HEK293 (cell line): ENCODE results near the gene UPB1.

Experiments
- CTCF ChIA-PET: fragments of 350-600 bp; formaldehyde crosslinking; extraction: SDS; loops from one replicate; lab custom pipeline; 2021; ENCODE audit warnings: antibody characterized with exemption; lab: Yijun Ruan, JAX
- POLR2A ChIA-PET: fragments of 300-600 bp; formaldehyde crosslinking; extraction: SDS; loops from one replicate; lab custom pipeline; 2020; ENCODE audit warnings: antibody characterized with exemption, inconsistent platforms; lab: Yijun Ruan, JAX
- H3K27ac ChIP-seq: fragments of 200-500 bp; sonication (Bioruptor generic); 2 replicates; pipeline ENCODE4 v1.5.1; 2014; ENCODE audit warnings: low read depth, low read length, control low read depth, inconsistent platforms; ENCODE audit errors: extremely low read depth
- H3K36me3 ChIP-seq, 2 experiments: fragments of 200-500 bp in 1 of 2; sonication (Bioruptor generic) in 1 of 2; 1 replicate in 1 of 2; 2 replicates in 1 of 2; pipeline ENCODE4 v1.5.1; 2014 to 2017; ENCODE audit warnings: inconsistent platforms in 2 of 2, low read length in 2 of 2; ENCODE audit not compliant: control insufficient read depth in 2 of 2, insufficient read depth in 1 of 2
- H3K4me1 ChIP-seq: fragments of 200-500 bp; sonication (Bioruptor generic); 2 replicates; pipeline ENCODE4 v1.5.1; 2014; ENCODE audit warnings: mild to moderate bottlenecking, low read length, inconsistent platforms; ENCODE audit not compliant: control insufficient read depth, insufficient read depth
- H3K4me3 ChIP-seq: 2 replicates; pipeline ENCODE4 v1.5.1; 2011; ENCODE audit warnings: low read depth, mild to moderate bottlenecking, control low read depth, low read length, moderate library complexity
- H3K9me3 ChIP-seq: fragments of 200-500 bp; sonication (Bioruptor generic); 2 replicates; pipeline ENCODE4 v1.5.1; 2014; ENCODE audit warnings: low read depth, low read length, inconsistent platforms; ENCODE audit not compliant: control insufficient read depth, insufficient read depth
- ELK4 ChIP-seq: IDR thresholded peaks from 2 replicates; pipeline ENCODE4 v1.6.1; 2011; ENCODE audit warnings: mild to moderate bottlenecking, low read depth, low read length, borderline replicate concordance
- GLIS2 ChIP-seq: fragments of 450-650 bp; formaldehyde crosslinking; IDR thresholded peaks from 2 replicates; pipeline ENCODE4 v1.5.1; 2016; ENCODE audit warnings: missing biosample characterization, missing genetic modification characterization
- KLF17 ChIP-seq: fragments of 450-650 bp; formaldehyde crosslinking; IDR thresholded peaks from 2 replicates; pipeline ENCODE4 v1.5.1; 2016; ENCODE audit warnings: missing biosample characterization, missing genetic modification characterization
- PRDM1 ChIP-seq: fragments of 450-650 bp; formaldehyde crosslinking; IDR thresholded peaks from 2 replicates; pipeline ENCODE4; 2016; ENCODE audit warnings: missing biosample characterization, missing genetic modification characterization
- PRDM4 ChIP-seq: fragments of 450-650 bp; formaldehyde crosslinking; IDR thresholded peaks from 2 replicates; pipeline ENCODE4 v1.5.1; 2017; ENCODE audit warnings: missing biosample characterization, missing genetic modification characterization
- ZBTB44 ChIP-seq: fragments of 450-650 bp; IDR thresholded peaks from 2 replicates; pipeline ENCODE4 v1.5.1; 2018; ENCODE audit warnings: missing biosample characterization, mild to moderate bottlenecking, missing genetic modification characterization
- ZBTB7A ChIP-seq: fragments of 450-650 bp; formaldehyde crosslinking; IDR thresholded peaks from 2 replicates; pipeline ENCODE4 v1.5.1; 2016; ENCODE audit warnings: low read depth, missing biosample characterization, missing genetic modification characterization
- ZNF132 ChIP-seq: fragments of 450-650 bp; formaldehyde crosslinking; IDR thresholded peaks from 2 replicates; pipeline ENCODE4 v1.5.1; 2017; ENCODE audit warnings: missing biosample characterization, missing genetic modification characterization, borderline replicate concordance
- ZNF133 ChIP-seq: fragments of 450-650 bp; formaldehyde crosslinking; IDR thresholded peaks from 2 replicates; pipeline ENCODE4 v1.5.1; 2016; ENCODE audit warnings: missing biosample characterization, missing genetic modification characterization
- ZNF280D ChIP-seq: fragments of 450-650 bp; formaldehyde crosslinking; IDR thresholded peaks from 2 replicates; pipeline ENCODE4 v1.5.1; 2016; ENCODE audit warnings: missing biosample characterization, missing genetic modification characterization
- ZNF292 ChIP-seq: fragments of 450-650 bp; formaldehyde crosslinking; IDR thresholded peaks from 2 replicates; pipeline ENCODE4 v1.5.1; 2016; ENCODE audit warnings: low read depth, missing biosample characterization, missing genetic modification characterization, borderline replicate concordance
- ZNF473 ChIP-seq: fragments of 450-650 bp; formaldehyde crosslinking; IDR thresholded peaks from 2 replicates; pipeline ENCODE4 v1.5.1; 2017; ENCODE audit warnings: missing biosample characterization, missing genetic modification characterization
- ZNF529 ChIP-seq: fragments of 450-650 bp; formaldehyde crosslinking; IDR thresholded peaks from 2 replicates; pipeline ENCODE4 v1.5.1; 2017; ENCODE audit warnings: missing genetic modification characterization, missing biosample characterization; ENCODE audit not compliant: insufficient replicate concordance
- ZNF701 ChIP-seq: fragments of 450-650 bp; formaldehyde crosslinking; IDR thresholded peaks from 2 replicates; pipeline ENCODE4 v1.5.1; 2016; ENCODE audit warnings: missing biosample characterization, missing genetic modification characterization
- ZNF791 ChIP-seq: fragments of 450-650 bp; formaldehyde crosslinking; IDR thresholded peaks from 2 replicates; pipeline ENCODE4 v1.5.1; 2016; ENCODE audit warnings: missing biosample characterization, missing genetic modification characterization
- ZNF830 ChIP-seq: fragments of 450-650 bp; IDR thresholded peaks from 2 replicates; pipeline ENCODE4 v1.5.0; 2018; ENCODE audit warnings: missing biosample characterization, missing genetic modification characterization, low read depth, mild to moderate bottlenecking, moderate library complexity
- ZSCAN30 ChIP-seq: fragments of 450-650 bp; IDR thresholded peaks from 2 replicates; pipeline ENCODE4 v1.5.1; 2018; ENCODE audit warnings: missing biosample characterization, mild to moderate bottlenecking, missing genetic modification characterization, moderate library complexity
- ZXDB ChIP-seq: fragments of 450-650 bp; formaldehyde crosslinking; IDR thresholded peaks from 2 replicates; pipeline ENCODE4 v1.5.1; 2016; ENCODE audit warnings: missing biosample characterization, missing genetic modification characterization

Gene UPB1

GRCh38 chr22:24503137-24503842 lies 8.2 kb downstream of the UPB1 start (continued):
- TF ChIP-seq ZNF280D (no peak), ELK4 (no peak), PRDM1 (0 out of 2 replicates have a peak, but pooled peaks have one; percentile 6), PRDM4 (tag by site-specific recombination) (no peak)

- no peaks in the 10 kb centered on the region for H3K36me3 ChIP-seq
- ChIA-PET CTCF (interaction anchor here (0.7 to 6.7 kb wide), 16 partner anchors 12 to 176 kb away, joined by 3 to 99 read pairs (median 4); no protein-coding TSS in a partner anchor), POLR2A (no interaction called here)
- H3K4me3 ChIP-seq, result no peak overlapping the region
- peaks cover 12% of the 10 kb centered on the region for H3K4me1 ChIP-seq
- TF ChIP-seq ZNF473 (tag by site-specific recombination), result no peak
- no peak for TF ChIP-seq ZBTB44 (tag by site-specific recombination)
- TF ChIP-seq GLIS2, result no peak
- TF ChIP-seq ZBTB7A (tag by site-specific recombination), result no peak
- no peak for TF ChIP-seq KLF17 (tag by site-specific recombination)
- no peak for TF ChIP-seq ZXDB (tag by site-specific recombination)
- no peak for TF ChIP-seq ZNF132 (tag by site-specific recombination)
- TF ChIP-seq ZNF292 (tag by site-specific recombination), result no peak
- TF ChIP-seq ZNF701 (tag by site-specific recombination), result no peak
- TF ChIP-seq ZNF830, result no peak
- TF ChIP-seq ZSCAN30, result no peak
- no peak for TF ChIP-seq ZNF133 (tag by site-specific recombination)
- no peak for TF ChIP-seq ZNF791 (tag by site-specific recombination)
- no peak for TF ChIP-seq ZNF529 (tag by site-specific recombination)
- no peaks in the 10 kb centered on the region for H3K9me3 ChIP-seq
- no peak overlapping the region for H3K27ac ChIP-seq
Measured at GRCh38 chr22:24503843-24504338, 8.8 kb downstream of the UPB1 start.
